Fibroblast of the aortic adventitia (primary cell): ENCODE measurements around the gene ATF6. TPM values are rescaled to one million over a fixed set of nuclear protein-coding genes. Genes with fewer than 3 reads are reported as not detected.

Experiments
- DNase-seq: peaks from one replicate; pipeline ENCODE4 v3.0.0-alpha.2; 2010; ENCODE audit warnings: low read depth
- H3K4me3 ChIP-seq: 2 replicates; pipeline ENCODE4 v1.5.1; 2011; ENCODE audit warnings: low read depth, mild to moderate bottlenecking, control low read depth, low read length, moderate library complexity
- total RNA-seq: library from RNA; depleted of rRNA; stranded (reverse); fragments of >200 nt; gene quantifications from 2 replicates; pipeline ENCODE4 v1.2.3, GENCODE V29; 2012; ENCODE audit warnings: low replicate concordance
- TF ChIP-seq, protein P1 (sequence below): IDR thresholded peaks from 2 replicates; pipeline ENCODE4 v1.5.1; 2011; ENCODE audit warnings: mild to moderate bottlenecking, low read length, control low read depth, inconsistent platforms; ENCODE audit not compliant: insufficient read depth

Gene ATF6
- total RNA-seq, 1 donor = 32.8 TPM

DNA sequence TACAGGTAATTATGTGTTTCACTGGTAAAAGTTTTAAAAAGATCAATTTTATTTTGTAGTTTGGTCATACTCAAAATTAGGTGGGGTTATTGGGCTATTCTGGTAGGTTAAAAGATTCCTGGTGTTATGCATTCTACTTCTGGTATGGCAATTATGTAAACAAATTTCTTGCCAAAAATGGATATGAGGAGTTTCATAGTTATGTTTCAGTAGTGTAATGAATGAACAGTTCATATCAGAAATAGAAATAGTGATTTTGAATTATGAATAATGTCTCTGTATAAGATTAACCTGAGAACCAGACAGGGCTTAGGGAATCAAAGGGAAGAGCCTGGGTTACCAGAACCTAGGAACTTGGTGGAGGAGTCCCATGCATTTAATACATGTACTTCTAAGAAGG is 15.9 kb downstream of the ATF6 start:
- peak; percentile 33 for DNase-seq
- TF ChIP-seq, protein P1, sequence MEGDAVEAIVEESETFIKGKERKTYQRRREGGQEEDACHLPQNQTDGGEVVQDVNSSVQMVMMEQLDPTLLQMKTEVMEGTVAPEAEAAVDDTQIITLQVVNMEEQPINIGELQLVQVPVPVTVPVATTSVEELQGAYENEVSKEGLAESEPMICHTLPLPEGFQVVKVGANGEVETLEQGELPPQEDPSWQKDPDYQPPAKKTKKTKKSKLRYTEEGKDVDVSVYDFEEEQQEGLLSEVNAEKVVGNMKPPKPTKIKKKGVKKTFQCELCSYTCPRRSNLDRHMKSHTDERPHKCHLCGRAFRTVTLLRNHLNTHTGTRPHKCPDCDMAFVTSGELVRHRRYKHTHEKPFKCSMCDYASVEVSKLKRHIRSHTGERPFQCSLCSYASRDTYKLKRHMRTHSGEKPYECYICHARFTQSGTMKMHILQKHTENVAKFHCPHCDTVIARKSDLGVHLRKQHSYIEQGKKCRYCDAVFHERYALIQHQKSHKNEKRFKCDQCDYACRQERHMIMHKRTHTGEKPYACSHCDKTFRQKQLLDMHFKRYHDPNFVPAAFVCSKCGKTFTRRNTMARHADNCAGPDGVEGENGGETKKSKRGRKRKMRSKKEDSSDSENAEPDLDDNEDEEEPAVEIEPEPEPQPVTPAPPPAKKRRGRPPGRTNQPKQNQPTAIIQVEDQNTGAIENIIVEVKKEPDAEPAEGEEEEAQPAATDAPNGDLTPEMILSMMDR = no peak
- no peak overlapping the region for H3K4me3 ChIP-seq

DNA sequence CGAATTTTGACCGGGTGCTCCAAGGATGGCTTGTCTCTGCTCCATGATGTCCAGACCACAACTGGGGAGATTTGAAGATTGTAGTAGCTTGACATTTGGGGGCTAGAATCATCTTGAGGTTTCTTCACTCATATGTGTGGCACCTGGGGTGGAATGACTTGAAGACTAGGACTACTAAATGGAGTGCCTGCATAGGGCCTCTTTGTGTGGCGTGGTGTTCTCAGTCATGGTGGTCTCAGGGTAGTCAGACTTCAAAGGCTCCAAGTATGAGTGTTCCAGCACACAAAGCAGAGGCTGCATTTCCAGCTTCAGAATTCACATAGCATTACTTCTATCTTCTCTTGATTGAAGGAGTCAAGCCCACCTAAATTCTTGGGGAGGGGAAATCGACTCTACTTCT is 16.8 kb downstream of the ATF6 start:
- H3K4me3 ChIP-seq = no peak overlapping the region
- TF ChIP-seq, protein P1 = no peak
- DNase-seq = no peak

DNA sequence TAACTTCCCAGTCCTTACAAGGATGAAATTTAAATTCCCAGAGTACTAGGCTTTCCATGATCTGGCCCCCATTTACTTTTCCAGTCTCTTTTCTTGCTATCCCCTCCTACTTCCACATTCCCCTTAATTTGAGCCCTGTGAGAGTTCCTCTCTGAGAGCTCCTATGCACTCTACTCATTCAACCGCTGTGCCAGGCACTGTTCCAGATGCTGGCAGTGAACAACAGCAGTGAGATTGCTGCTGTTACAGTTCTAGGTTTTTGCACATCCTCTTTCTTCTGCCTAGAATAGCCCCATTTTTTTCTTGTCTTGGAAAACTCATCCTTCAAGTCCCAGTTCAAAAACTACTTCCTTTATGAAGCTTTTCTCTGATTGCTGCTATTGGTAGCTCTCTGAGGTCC is 18.8 kb downstream of the ATF6 start:
- H3K4me3 ChIP-seq = no peak overlapping the region
- no peak for DNase-seq
- TF ChIP-seq, protein P1 = no peak

DNA sequence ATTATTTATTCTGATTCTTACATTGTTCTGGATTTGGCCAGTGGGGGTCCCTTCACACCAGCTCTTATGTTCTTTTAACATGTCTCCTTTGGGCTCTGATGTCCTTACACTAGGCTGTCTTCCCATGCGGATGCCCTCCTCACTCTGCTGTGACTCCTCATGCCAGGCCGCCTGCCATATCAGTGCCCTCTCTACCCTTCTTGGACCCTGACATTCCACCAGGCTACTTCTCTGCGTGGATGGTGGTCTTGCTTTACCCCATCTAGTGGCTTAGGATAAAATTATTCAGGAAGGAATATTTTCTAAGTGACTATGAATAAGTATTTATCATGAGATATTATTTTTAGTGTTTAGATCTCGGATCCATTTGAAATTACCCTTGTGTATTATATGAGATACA is 21.2 kb downstream of the ATF6 start:
- TF ChIP-seq, protein P1 = no peak
- no peak for DNase-seq
- no peak overlapping the region for H3K4me3 ChIP-seq

DNA sequence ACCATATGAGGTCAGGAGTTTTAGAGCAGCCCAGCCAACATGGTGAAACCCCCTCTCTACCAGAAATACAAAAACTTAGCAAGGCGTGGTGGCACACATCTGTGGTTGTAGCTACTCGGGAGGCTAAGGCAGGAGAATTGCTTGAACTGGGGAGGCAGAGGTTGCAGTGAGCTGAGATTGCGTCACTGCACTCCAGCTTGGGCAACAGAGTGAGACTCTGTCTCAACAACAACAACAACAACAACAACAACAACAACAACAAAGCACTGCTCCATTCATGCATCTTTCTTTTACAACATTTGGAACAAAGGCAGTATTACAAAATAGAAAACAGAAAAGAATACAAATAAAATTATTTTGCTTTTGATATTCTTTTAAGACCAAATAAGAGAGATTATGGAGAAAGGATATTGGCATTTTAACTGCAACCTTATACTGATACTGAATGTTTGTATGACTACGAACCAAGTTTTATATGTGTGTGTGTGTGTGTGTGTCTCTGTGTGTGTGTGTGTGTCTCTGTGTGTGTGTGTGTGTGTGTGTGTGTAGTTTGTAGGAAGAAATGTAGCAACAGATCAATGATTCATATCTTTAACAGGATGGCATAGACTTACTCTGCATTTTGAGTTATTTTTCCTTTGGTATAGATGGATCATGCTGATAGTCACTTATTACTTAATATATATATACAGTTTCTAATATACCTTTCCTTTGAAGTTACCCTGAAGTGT is 24.6 kb downstream of the ATF6 start:
- no peak for DNase-seq
- TF ChIP-seq, protein P1 = no peak

DNA sequence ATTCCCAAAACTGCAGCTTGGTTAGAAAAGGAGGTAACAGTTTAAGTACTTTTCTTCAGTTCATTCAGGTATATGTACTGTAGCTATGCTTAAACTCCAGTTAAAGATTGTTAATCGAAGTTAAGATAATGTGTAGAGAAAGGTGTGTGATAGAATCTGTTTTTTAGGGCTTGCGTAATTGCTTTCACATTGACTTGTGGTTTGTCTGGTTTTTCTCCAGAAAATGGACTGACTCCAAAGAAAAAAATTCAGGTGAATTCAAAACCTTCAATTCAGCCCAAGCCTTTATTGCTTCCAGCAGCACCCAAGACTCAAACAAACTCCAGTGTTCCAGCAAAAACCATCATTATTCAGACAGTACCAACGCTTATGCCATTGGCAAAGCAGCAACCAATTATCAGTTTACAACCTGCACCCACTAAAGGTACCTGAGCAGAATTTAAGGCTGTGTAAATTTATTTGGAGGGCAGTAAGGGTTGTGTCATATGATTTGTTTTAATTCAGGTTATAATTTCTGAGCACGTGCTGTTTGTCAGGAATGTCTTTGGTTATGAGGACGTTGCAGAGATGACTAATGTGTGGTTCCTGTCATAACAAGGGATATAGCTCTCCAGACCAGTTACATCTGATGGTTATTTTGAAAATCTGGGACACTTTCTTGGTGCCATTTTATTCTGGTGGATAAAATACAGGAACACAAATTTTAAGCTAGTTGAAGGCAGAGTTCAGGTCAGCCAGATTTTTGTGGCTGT is 26.0 kb downstream of the ATF6 start:
- TF ChIP-seq, protein P1 = no peak
- H3K4me3 ChIP-seq = no peak overlapping the region
- peak; percentile 11 for DNase-seq

More for the DNA sequence above, 24.6 kb downstream of the ATF6 start:
- H3K4me3 ChIP-seq = no peak overlapping the region
